ENCODE measurements around the gene CDKN2D.
"Not testable (repeated sequence)": the region's sequence is repeated elsewhere in the genome, so short reads cannot be mapped to it uniquely, and the experiment has no call there.

CDKN2D gene

DNA sequence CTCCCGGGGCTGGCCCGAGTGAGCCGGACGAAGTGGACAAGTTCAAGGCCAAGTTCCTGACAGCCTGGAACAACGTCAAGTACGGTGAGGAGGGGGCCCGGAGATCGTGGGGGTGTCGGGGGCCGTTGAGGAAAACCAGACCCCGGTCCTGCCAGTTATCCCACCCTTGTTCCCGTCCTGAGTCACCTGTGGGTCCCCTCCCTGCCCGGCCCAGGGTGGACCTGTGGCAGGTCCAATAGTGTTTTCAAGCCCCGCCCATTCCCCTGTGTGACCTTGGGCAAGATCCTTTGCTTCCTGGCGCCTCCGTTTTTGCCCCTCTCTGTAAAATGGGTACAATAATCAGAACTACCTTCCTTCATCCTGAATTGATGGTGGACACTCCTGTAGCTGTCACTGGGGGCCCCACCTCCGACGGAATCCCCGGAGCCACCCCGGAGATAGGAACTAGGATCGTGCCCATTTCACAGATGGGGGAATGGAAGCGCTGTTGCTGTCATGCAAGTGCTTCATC lies 24.5 kb downstream of the CDKN2D start:
- TF ChIP-seq, protein P1, sequence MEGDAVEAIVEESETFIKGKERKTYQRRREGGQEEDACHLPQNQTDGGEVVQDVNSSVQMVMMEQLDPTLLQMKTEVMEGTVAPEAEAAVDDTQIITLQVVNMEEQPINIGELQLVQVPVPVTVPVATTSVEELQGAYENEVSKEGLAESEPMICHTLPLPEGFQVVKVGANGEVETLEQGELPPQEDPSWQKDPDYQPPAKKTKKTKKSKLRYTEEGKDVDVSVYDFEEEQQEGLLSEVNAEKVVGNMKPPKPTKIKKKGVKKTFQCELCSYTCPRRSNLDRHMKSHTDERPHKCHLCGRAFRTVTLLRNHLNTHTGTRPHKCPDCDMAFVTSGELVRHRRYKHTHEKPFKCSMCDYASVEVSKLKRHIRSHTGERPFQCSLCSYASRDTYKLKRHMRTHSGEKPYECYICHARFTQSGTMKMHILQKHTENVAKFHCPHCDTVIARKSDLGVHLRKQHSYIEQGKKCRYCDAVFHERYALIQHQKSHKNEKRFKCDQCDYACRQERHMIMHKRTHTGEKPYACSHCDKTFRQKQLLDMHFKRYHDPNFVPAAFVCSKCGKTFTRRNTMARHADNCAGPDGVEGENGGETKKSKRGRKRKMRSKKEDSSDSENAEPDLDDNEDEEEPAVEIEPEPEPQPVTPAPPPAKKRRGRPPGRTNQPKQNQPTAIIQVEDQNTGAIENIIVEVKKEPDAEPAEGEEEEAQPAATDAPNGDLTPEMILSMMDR (IDR thresholded peaks at IDR 0.05; ENCODE audit: low read depth, low read length), result no peak
- peak overlapping the region; percentile 91 for H3K4me3 ChIP-seq (ENCODE audit: low read depth, low read length)

DNA sequence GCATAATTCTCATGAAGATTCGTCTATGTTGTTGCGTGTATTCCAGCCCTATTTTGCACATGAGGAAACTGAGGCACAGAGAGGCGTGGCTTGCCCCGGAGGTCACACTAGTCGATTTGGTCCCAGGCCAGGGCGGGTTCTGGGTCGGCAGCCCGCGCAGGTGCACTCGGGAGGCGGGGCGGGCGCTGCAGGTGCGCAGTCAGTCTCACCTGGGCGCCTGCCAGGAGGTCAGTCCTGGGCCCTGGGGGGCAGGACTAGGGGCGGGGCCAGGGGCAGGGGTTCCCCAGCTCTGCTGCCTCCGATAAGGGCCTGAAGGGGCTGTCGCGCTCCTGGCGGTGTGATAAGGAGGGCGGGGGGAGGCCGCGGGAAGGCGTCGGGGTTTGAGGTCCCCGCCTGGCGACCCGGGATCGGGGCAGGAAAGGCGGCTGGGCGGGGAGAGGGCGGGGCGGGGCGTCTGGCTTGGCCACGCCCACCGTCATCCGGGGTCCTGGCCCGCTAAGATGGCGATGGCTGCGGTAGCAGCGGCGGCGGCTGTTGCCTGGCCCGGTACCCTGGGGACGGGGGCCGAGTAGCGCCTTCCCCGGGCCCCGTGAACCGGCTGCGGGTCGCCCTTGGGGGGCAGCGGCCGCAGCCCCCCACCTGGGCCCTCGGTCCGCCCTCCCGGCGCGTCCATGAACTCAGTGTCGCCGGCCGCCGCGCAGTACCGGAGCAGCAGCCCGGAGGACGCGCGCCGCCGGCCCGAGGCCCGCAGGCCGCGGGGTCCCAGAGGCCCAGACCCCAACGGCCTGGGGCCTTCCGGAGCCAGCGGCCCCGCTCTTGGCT lies 25.1 kb downstream of the CDKN2D start, which contains the start of gene ATG4D:
ATG4D (plus strand) TSS at position 485 of the 822 bp plus-strand sequence; CDS start at position 672, 187 bp downstream.
- TF ChIP-seq, protein P1 (IDR thresholded peaks at IDR 0.05; ENCODE audit: low read depth, low read length), result no peak
- peak within 1 kb of the TSS; percentile 91 for H3K4me3 ChIP-seq (ENCODE audit: low read depth, low read length)

DNA sequence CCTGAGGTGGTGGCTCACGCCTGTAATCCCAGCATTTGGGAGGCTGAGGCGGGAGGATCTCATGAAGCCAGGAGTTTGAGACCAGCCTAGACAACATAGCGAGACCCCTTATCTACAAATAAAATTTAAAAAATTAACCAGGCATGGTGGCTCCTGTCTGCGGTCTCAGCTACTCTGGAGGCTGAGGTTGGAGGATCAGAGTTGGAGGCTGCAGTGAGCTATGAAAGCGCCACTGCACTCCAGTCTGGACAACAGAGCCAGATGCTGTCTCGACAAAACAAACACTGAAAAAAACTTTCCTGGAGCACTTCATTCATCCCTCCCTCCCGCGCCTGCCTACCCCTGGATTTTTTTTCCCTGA lies 25.7 kb downstream of the CDKN2D start:
- TF ChIP-seq, protein P1 (IDR thresholded peaks at IDR 0.05; ENCODE audit: low read depth, low read length), result no peak
- H3K4me3 ChIP-seq (ENCODE audit: low read depth, low read length), result peak overlapping the region; percentile 91

DNA sequence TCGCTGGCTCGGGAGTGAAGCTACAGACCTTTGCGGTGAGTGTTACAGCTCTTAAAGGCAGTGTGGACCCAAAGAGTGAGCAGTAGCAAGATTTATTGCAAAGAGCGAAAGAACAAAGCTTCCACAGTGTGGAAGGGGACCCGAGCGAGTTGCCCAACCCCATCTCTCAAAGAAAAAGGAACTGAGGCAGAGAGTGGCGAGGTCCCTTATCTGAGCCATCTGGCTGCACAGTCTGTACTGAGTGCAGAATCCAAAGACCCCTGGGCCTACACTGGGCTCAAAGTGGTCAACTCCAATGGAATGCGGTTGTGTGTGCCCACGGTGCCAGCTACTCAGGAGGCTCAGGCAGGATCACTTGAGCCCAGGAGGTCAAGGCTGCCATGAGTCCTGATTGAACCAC lies 29.8 kb downstream of the CDKN2D start:
- not testable (repeated sequence) for H3K4me3 ChIP-seq (ENCODE audit: low read depth, low read length)

DNA sequence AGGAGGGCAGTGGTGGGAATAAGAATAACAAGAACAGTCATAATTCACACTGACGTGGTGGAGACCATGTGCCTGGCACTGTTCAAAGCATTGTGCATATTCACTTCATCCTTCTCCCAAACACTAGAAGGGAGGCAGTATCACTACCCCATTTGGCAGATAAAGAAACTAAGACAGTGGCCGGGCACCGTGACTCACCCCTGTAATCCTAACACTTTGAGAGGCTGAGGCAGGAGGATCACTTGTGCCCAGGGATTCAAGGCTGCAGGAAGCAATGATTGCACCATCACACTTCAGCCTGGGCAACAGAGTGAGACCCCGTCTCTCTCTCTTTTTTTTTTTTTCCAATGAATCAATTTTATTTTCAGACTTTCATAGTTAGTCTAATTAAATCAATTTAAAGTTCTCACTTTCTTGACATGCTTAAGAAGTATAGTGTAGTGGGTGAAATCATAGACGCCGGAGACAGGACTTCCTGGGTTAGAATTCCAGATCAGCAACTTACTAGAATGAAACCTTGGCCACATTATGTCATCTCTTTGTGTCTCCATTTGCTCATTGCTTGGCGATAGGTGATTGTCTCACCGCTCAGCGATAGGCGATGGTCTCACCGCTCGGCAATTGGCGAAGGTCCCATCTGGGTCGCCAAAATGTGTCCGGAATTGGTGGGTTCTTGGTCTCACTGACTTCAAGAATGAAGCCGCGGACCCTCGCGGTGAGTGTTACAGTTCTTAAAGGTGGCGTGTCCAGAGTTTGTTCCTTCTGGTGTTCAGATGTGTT lies 30.4 kb downstream of the CDKN2D start:
- TF ChIP-seq, protein P1 (IDR thresholded peaks at IDR 0.05; ENCODE audit: low read depth, low read length), result no peak
- H3K4me3 ChIP-seq (ENCODE audit: low read depth, low read length), result no peak overlapping the region

DNA sequence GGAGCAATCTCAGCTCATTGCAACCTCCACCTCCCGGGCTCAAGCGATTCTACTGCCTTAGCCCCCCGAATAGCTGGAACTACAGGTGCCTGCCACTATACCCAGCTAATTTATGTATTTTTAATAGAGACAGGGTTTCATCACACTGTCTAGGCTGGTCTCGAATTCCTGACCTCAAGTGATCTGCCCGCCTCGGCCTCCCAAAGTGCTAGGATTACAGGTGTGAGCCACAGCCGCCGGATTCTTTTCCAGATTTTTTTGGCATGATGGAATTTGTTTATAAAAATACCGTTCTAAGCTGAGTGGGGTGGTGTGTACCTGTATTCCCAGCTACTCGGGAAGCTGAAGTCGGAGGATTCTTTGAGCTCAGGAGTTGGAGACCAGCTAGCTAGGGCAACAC lies 31.1 kb downstream of the CDKN2D start:
- TF ChIP-seq, protein P1 (IDR thresholded peaks at IDR 0.05; ENCODE audit: low read depth, low read length), result no peak
- no peak overlapping the region for H3K4me3 ChIP-seq (ENCODE audit: low read depth, low read length)

DNA sequence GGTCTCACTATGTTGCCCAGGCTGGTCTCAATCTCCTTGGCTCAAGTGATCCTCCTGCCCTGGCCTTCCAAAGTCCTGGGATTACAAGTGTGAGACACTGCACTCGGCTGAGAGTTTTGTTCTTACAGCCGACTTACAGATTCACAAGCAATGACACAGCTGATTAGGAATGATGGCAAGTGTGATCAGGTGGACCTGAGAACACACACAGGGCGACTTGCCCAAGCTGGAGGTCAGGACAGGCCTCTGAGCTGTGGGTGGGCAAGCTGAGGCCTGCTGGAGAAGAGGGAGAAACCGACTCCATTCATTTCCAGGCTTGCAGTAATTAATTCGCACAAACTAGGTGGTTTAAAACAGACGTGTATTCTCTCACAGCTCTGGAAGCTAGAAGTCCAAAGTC lies 33.2 kb downstream of the CDKN2D start:
- TF ChIP-seq, protein P1 (IDR thresholded peaks at IDR 0.05; ENCODE audit: low read depth, low read length), result no peak
- no peak overlapping the region for H3K4me3 ChIP-seq (ENCODE audit: low read depth, low read length)
